Cardiac muscle cell (in vitro differentiated cells and primary cell): ENCODE measurements around the gene PACSIN2. TPM values are rescaled to one million over a fixed set of nuclear protein-coding genes. Genes with fewer than 3 reads are reported as not detected.

Experiments used
- DNase-seq, 2 donors: peaks; one replicate each; pipeline versions ENCODE4 v3.0.0 to v3.0.0-alpha.2; 2010 to 2017; ENCODE audit warnings: low read depth in 1 of 2, low spot score in 1 of 2
- H3K27ac ChIP-seq: fragments of 200-600 bp; sonication (generic); 2 replicates; pipeline ENCODE4 v1.5.1; 2016
- H3K27me3 ChIP-seq: fragments of 200-600 bp; sonication (generic); 2 replicates; pipeline ENCODE4 v1.6.0; 2016; ENCODE audit warnings: control low read depth
- H3K36me3 ChIP-seq: fragments of 200-600 bp; sonication (generic); 2 replicates; pipeline ENCODE4 v1.5.1; 2016; ENCODE audit warnings: control low read depth
- H3K4me1 ChIP-seq: fragments of 200-600 bp; sonication (generic); 2 replicates; pipeline ENCODE4 v1.8.1; 2017; ENCODE audit warnings: low read depth, mild to moderate bottlenecking, mixed run types
- H3K4me3 ChIP-seq: fragments of 200-600 bp; sonication (generic); 2 replicates; pipeline ENCODE4 v1.5.1; 2016; ENCODE audit warnings: mild to moderate bottlenecking
- H3K9me3 ChIP-seq: fragments of 200-600 bp; sonication (generic); 2 replicates; pipeline ENCODE4 v1.5.1; 2017; ENCODE audit warnings: low read depth, mild to moderate bottlenecking, control low read depth
- CTCF ChIP-seq: IDR thresholded peaks from 2 replicates; pipeline ENCODE4 v1.5.1; 2012; ENCODE audit warnings: low read depth, mild to moderate bottlenecking, low read length
- polyA plus RNA-seq: library from polyadenylated mRNA; unstranded; fragments of >200 nt; fragmentation: Nextera tagmentation; extraction: Ambion mirVana; gene quantifications from 2 replicates; pipeline ENCODE4 v1.2.1, GENCODE V29; 2016
- total RNA-seq: library from RNA; depleted of rRNA; stranded (reverse); fragments of >200 nt; gene quantifications from 2 replicates; pipeline ENCODE4 v1.2.3, GENCODE V29; 2016

The PACSIN2 gene
- total and polyA plus RNA-seq, 2 experiments from 2014 or later = 67.7 to 70.5 TPM

- no peak for TF ChIP-seq CTCF
- Histone ChIP-seq H3K4me3 (no peak overlapping the region), H3K27ac (no peak overlapping the region), H3K9me3 (no peaks in the 10 kb centered on the region), H3K4me1 (peaks cover 3% of the 10 kb centered on the region), H3K36me3 (peaks cover 9% of the 10 kb centered on the region), H3K27me3 (no peaks in the 10 kb centered on the region)
- no peak for DNase-seq
Observed at GRCh38 chr22:42891008-42891407, 123.9 kb downstream of the PACSIN2 start.

GRCh38 chr22:42889304-42889703 lies 125.6 kb downstream of the PACSIN2 start:
- no peak for DNase-seq
- no peaks in the 10 kb centered on the region for H3K27me3 ChIP-seq
- H3K9me3 ChIP-seq = no peaks in the 10 kb centered on the region
- no peak overlapping the region for H3K4me3 ChIP-seq
- no peaks in the 10 kb centered on the region for H3K4me1 ChIP-seq
- H3K27ac ChIP-seq = no peak overlapping the region
- TF ChIP-seq CTCF = no peak
- H3K36me3 ChIP-seq = peaks cover 13% of the 10 kb centered on the region

- Histone ChIP-seq H3K36me3 (peaks cover 21% of the 10 kb centered on the region), H3K4me1 (no peaks in the 10 kb centered on the region), H3K9me3 (no peaks in the 10 kb centered on the region), H3K27ac (no peak overlapping the region), H3K4me3 (no peak overlapping the region), H3K27me3 (no peaks in the 10 kb centered on the region)
- TF ChIP-seq CTCF = no peak
- DNase-seq = no peak
Observed at GRCh38 chr22:42887523-42888507, 127.1 kb downstream of the PACSIN2 start.

GRCh38 chr22:42887120-42887519 lies 127.8 kb downstream of the PACSIN2 start:
- H3K4me1 ChIP-seq = no peaks in the 10 kb centered on the region
- DNase-seq = no peak
- no peak overlapping the region for H3K27ac ChIP-seq
- H3K9me3 ChIP-seq = no peaks in the 10 kb centered on the region
- H3K4me3 ChIP-seq = no peak overlapping the region
- H3K27me3 ChIP-seq = no peaks in the 10 kb centered on the region
- TF ChIP-seq CTCF = no peak
- H3K36me3 ChIP-seq = peaks cover 24% of the 10 kb centered on the region

GRCh38 chr22:42885446-42885845 lies 129.5 kb downstream of the PACSIN2 start:
- H3K4me3 ChIP-seq = no peak overlapping the region
- no peaks in the 10 kb centered on the region for H3K9me3 ChIP-seq
- peaks cover 24% of the 10 kb centered on the region for H3K36me3 ChIP-seq
- H3K27ac ChIP-seq = no peak overlapping the region
- no peak for DNase-seq
- no peaks in the 10 kb centered on the region for H3K4me1 ChIP-seq
- TF ChIP-seq CTCF = no peak
- no peaks in the 10 kb centered on the region for H3K27me3 ChIP-seq
